ENCODE data around the gene SOSTDC1.
"Not testable (repeated sequence)": the region's sequence is repeated elsewhere in the genome, so short reads cannot be mapped to it uniquely, and the experiment has no call there.

SOSTDC1 gene

GRCh38 chr7:16462431-16462889 lies 3.1 kb downstream of the SOSTDC1 start:
- DNase-seq (ENCODE audit: low read depth in 2 of 2) = no peak

- no peak for DNase-seq (ENCODE audit: low read depth in 2 of 2)
These were observed 4.6 kb downstream of the SOSTDC1 start for GRCh38 chr7:16460789-16461493.

GRCh38 chr7:16456303-16456702 lies 9.2 kb downstream of the SOSTDC1 start:
- DNase-seq (ENCODE audit: low read depth in 2 of 2) = not testable (repeated sequence)

GRCh38 chr7:16455591-16455990 lies 9.9 kb downstream of the SOSTDC1 start:
- DNase-seq (ENCODE audit: low read depth in 2 of 2) = no peak

- DNase-seq (ENCODE audit: low read depth in 2 of 2) = no peak
These were observed 15.2 kb downstream of the SOSTDC1 start for GRCh38 chr7:16450366-16450765.

- no peak for DNase-seq (ENCODE audit: low read depth in 2 of 2)
These were observed 17.7 kb downstream of the SOSTDC1 start for GRCh38 chr7:16447876-16448275.

- DNase-seq (ENCODE audit: low read depth in 2 of 2) = no peak
These were observed 19.0 kb downstream of the SOSTDC1 start for GRCh38 chr7:16446508-16446907.

GRCh38 chr7:16443871-16444270 lies 21.7 kb downstream of the SOSTDC1 start:
- DNase-seq (ENCODE audit: low read depth in 2 of 2) = not testable (repeated sequence)

GRCh38 chr7:16438988-16439387 lies 26.6 kb downstream of the SOSTDC1 start:
- no peak for DNase-seq (ENCODE audit: low read depth in 2 of 2)

- DNase-seq (ENCODE audit: low read depth in 2 of 2) = no peak
These were observed 29.2 kb downstream of the SOSTDC1 start for GRCh38 chr7:16436306-16436705.

- DNase-seq (ENCODE audit: low read depth in 2 of 2) = no peak
These were observed 31.9 kb downstream of the SOSTDC1 start for GRCh38 chr7:16433568-16434122.

- no peak for DNase-seq (ENCODE audit: low read depth in 2 of 2)
These were observed 33.2 kb downstream of the SOSTDC1 start for GRCh38 chr7:16432425-16432731.

- no peak for DNase-seq (ENCODE audit: low read depth in 2 of 2)
These were observed 33.7 kb downstream of the SOSTDC1 start for GRCh38 chr7:16431646-16432424.

GRCh38 chr7:16430133-16430532 lies 35.4 kb downstream of the SOSTDC1 start:
- DNase-seq (ENCODE audit: low read depth in 2 of 2) = no peak

GRCh38 chr7:16428672-16429071 lies 36.9 kb downstream of the SOSTDC1 start:
- DNase-seq (ENCODE audit: low read depth in 2 of 2) = no peak

- DNase-seq (ENCODE audit: low read depth in 2 of 2) = no peak
These were observed 37.4 kb downstream of the SOSTDC1 start for GRCh38 chr7:16428182-16428581.

GRCh38 chr7:16423761-16424160 lies 41.8 kb downstream of the SOSTDC1 start:
- no peak for DNase-seq (ENCODE audit: low read depth in 2 of 2)

- DNase-seq (ENCODE audit: low read depth in 2 of 2) = no peak
These were observed 42.6 kb downstream of the SOSTDC1 start for GRCh38 chr7:16422917-16423316.

GRCh38 chr7:16422103-16422435 lies 43.5 kb downstream of the SOSTDC1 start:
- no peak for DNase-seq (ENCODE audit: low read depth in 2 of 2)

GRCh38 chr7:16421333-16422102 lies 44.0 kb downstream of the SOSTDC1 start, which contains the start of gene CRPPA:
Gene CRPPA (minus strand): TSS chr7:16421538. CDS start chr7:16421322, 216 bp downstream.
- peak in 1 of 2 donors; percentile 17 for DNase-seq (ENCODE audit: low read depth in 2 of 2)

- peak; percentile 70 to 74 for DNase-seq (ENCODE audit: low read depth in 2 of 2)
These were observed 44.7 kb downstream of the SOSTDC1 start for GRCh38 chr7:16420649-16421332.

- no peak for DNase-seq (ENCODE audit: low read depth in 2 of 2)
These were observed 45.2 kb downstream of the SOSTDC1 start for GRCh38 chr7:16420329-16420648.

Data from stimulated activated CD8-positive, alpha-beta memory T cell treated with anti-CD3 and anti-CD28 coated beads, Interleukin-15, amount 100 ng/mL, for 4 hours (primary cell).